Measurements from ENCODE around the gene ERCC6. TPM values are rescaled to one million over a fixed set of nuclear protein-coding genes. Genes with fewer than 3 reads are reported as not detected.

ERCC6 gene
- total and polyA plus RNA-seq, 2 donors (not counting 3 experiments of a cell fraction or from before 2014, with no cell fraction given): 15.3 to 39.6 TPM

DNA sequence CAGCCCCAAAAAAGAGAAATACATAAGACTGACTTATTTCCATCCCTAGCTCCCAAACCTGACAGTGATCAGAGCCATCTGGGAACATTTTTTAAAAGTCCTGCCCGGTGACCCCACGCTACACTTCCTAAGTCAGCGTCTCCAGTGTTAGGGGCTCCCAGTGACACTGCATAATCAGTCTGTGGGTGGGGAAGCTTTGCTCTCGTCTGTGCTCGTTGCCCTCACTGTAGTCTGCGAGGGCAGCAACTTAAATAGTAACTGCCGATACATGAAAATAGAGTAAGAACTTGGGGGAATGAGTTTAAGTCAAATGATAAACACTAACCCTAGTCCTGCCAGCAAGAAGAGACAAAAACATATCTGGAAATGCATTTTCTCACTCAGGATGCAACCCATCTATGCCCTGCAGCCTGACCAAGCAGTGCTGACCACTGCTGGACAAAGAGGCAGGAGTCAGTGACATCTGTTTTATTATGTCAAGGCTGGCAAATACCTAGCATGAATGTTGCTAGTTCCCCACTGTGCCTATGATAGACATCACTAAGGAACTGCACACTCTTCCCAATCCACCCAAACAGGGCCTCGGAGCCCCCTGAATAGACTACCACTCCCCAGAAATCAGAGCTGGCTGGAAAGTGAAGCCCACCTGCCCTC, 18.7 kb downstream of the ERCC6 start:
- intact Hi-C loops (cut with micrococcal nuclease): no loop called here
- H3K4me3 ChIP-seq (replicated peaks in 1 of 3; ENCODE audit: insufficient read depth in 1 of 3, low read depth in 1 of 3, low read length in 3 of 3): no peak overlapping the region
- no peak for TF ChIP-seq JUN (IDR thresholded peaks at IDR 0.05; ENCODE audit: borderline replicate concordance, insufficient read depth, insufficient read length, low read depth)
- TF ChIP-seq MYC (IDR thresholded peaks at IDR 0.05; ENCODE audit: low read depth, low read length): no peak
- TF ChIP-seq, protein P1, sequence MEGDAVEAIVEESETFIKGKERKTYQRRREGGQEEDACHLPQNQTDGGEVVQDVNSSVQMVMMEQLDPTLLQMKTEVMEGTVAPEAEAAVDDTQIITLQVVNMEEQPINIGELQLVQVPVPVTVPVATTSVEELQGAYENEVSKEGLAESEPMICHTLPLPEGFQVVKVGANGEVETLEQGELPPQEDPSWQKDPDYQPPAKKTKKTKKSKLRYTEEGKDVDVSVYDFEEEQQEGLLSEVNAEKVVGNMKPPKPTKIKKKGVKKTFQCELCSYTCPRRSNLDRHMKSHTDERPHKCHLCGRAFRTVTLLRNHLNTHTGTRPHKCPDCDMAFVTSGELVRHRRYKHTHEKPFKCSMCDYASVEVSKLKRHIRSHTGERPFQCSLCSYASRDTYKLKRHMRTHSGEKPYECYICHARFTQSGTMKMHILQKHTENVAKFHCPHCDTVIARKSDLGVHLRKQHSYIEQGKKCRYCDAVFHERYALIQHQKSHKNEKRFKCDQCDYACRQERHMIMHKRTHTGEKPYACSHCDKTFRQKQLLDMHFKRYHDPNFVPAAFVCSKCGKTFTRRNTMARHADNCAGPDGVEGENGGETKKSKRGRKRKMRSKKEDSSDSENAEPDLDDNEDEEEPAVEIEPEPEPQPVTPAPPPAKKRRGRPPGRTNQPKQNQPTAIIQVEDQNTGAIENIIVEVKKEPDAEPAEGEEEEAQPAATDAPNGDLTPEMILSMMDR (IDR thresholded peaks at IDR 0.05; ENCODE audit: extremely low read depth in 1 of 2, insufficient read depth in 1 of 2, low read depth in 1 of 2, low read length in 2 of 2): no peak
- TF ChIP-seq POLR2A (IDR thresholded peaks at IDR 0.05; ENCODE audit: low read depth, low read length): no peak
- no peak for TF ChIP-seq POLR2AphosphoS5 (IDR thresholded peaks at IDR 0.05; ENCODE audit: insufficient read depth, low read depth, low read length)
- TF ChIP-seq FOS (IDR thresholded peaks at IDR 0.05; ENCODE audit: borderline replicate concordance, insufficient read depth, low read length): no peak
- no peak for TF ChIP-seq EZH2 (IDR thresholded peaks at IDR 0.05; ENCODE audit: borderline replicate concordance, low read depth, low read length, severe bottlenecking)
- TF ChIP-seq, protein P2, sequence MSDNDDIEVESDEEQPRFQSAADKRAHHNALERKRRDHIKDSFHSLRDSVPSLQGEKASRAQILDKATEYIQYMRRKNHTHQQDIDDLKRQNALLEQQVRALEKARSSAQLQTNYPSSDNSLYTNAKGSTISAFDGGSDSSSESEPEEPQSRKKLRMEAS (IDR thresholded peaks at IDR 0.05; ENCODE audit: insufficient read depth, insufficient read length): no peak
- no peaks in the 10 kb centered on the region for H3K9me3 ChIP-seq (replicated peaks; ENCODE audit: control insufficient read depth, insufficient read depth, low read length)
- H3K79me2 ChIP-seq (ENCODE audit: control insufficient read depth, insufficient read depth, low read length): peaks cover 91% of the 10 kb centered on the region
- H3K9ac ChIP-seq (replicated peaks; ENCODE audit: extremely low read depth, insufficient read depth, low read length): no peak overlapping the region
- no TSS peak for BruUV-seq (replicated peaks)
- H3K36me3 ChIP-seq (ENCODE audit: control insufficient read depth in 2 of 2, extremely low read depth in 1 of 2, insufficient read depth in 2 of 2, low read length in 2 of 2): peaks cover 30 to 54% of the 10 kb centered on the region in 2 experiments
- dilution Hi-C loops (cut with MboI; ENCODE audit: extremely low pct_ligation_motif_present, low sequenced_read_pairs): no loop called here
- no peaks in the 10 kb centered on the region for H3K27me3 ChIP-seq (ENCODE audit: control insufficient read depth in 2 of 2, insufficient read depth in 2 of 2, low read length in 2 of 2)
- no peaks in the 10 kb centered on the region for H3K4me1 ChIP-seq (ENCODE audit: control insufficient read depth, extremely low read depth, insufficient read depth, low read length)
- H3K4me2 ChIP-seq (ENCODE audit: insufficient read depth, low read length): no peak overlapping the region
- H2AFZ ChIP-seq (ENCODE audit: low read depth, low read length): no peak overlapping the region
- H3K9me1 ChIP-seq (replicated peaks; ENCODE audit: control insufficient read depth, extremely low read depth, insufficient read depth, low read length): no peaks in the 10 kb centered on the region
- FAIRE-seq: no peak
- no peak for DNase-seq (ENCODE audit: low read depth, low spot score)
- POLR2A ChIA-PET: interaction anchor here (1.5 kb wide), 1 partner anchor 18 kb away, joined by 3 read pairs; the partner anchor contains the start of gene ERCC6
- CTCF ChIA-PET: interaction anchor here (1.5 to 7.6 kb wide), 13 partner anchors 10 to 862 kb away, joined by 4 to 102 read pairs (median 9); partner anchors contain the start of gene ERCC6
- H4K20me1 ChIP-seq (replicated peaks; ENCODE audit: control insufficient read depth, extremely low read depth, insufficient read depth, low read length): no peaks in the 10 kb centered on the region
- H3K27ac ChIP-seq (ENCODE audit: insufficient read depth, low read depth, low read length): no peak overlapping the region
